D721Med (cell line): ENCODE data around the gene DLG5.

ENCODE experiments used
- DNase-seq: peaks from one replicate; pipeline ENCODE4 v3.0.0; 2011; ENCODE audit warnings: low spot score; ENCODE audit not compliant: insufficient read length
- FAIRE-seq: peaks from 2 replicates; lab custom pipeline; 2011; peaks lifted over from hg19 to GRCh38; lab: Jason Lieb, UNC
- TF ChIP-seq, protein P1 (sequence below): IDR thresholded peaks from 2 replicates; pipeline ENCODE4 v1.5.1; 2012; ENCODE audit warnings: mild to moderate bottlenecking, control low read depth; ENCODE audit not compliant: insufficient read depth; ENCODE audit errors: missing control alignments

DLG5 gene

DNA sequence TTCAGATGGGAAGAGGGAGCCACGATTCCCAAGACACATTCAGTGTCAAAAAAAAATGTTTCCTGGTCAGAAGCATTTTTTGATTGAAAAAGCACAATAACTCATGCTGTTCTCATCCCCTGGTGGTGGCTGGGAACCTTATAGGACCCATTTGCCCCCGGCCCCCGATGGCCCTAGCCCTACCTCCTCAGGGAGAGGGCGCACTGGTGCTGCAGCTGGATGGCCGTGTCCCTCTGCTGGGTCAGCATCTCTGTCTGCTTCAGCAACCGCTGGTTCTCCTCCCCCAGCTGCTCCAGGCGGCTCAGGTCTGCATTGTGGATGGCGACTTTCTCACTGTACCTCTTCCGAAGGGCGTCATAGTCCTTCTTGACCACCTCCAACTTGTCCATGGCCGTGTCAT is 83.3 kb downstream of the DLG5 start:
- DNase-seq (no peak), FAIRE-seq (no peak)
- TF ChIP-seq, protein P1, sequence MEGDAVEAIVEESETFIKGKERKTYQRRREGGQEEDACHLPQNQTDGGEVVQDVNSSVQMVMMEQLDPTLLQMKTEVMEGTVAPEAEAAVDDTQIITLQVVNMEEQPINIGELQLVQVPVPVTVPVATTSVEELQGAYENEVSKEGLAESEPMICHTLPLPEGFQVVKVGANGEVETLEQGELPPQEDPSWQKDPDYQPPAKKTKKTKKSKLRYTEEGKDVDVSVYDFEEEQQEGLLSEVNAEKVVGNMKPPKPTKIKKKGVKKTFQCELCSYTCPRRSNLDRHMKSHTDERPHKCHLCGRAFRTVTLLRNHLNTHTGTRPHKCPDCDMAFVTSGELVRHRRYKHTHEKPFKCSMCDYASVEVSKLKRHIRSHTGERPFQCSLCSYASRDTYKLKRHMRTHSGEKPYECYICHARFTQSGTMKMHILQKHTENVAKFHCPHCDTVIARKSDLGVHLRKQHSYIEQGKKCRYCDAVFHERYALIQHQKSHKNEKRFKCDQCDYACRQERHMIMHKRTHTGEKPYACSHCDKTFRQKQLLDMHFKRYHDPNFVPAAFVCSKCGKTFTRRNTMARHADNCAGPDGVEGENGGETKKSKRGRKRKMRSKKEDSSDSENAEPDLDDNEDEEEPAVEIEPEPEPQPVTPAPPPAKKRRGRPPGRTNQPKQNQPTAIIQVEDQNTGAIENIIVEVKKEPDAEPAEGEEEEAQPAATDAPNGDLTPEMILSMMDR = no peak

DNA sequence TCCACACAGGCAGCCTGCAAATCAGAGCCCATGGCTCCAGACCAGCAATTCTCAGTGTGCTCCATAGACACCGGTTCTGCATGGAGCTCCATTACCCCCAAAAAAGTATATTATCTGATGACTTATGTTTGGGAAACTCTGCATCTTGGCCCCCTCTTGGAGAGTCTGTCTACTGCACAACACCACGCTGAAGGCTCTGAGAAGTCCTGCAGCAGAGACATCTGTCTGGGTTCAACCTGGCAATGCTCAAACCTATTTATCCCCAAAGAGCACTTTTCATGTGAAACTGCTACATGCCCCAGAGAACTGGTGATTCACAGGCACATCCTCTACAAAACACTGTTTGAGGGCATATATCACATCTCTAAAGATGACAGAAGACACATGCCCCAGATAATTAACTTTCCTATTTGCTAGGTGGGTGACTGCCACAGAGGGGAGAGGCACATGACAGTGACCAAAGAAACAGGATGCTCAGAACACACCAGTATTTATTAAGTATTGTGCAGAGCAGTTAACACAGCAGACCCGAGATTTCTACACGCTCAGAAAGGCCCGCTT is 83.8 kb downstream of the DLG5 start:
- TF ChIP-seq, protein P1 = no peak
- DNase-seq = no peak
- no peak for FAIRE-seq

DNA sequence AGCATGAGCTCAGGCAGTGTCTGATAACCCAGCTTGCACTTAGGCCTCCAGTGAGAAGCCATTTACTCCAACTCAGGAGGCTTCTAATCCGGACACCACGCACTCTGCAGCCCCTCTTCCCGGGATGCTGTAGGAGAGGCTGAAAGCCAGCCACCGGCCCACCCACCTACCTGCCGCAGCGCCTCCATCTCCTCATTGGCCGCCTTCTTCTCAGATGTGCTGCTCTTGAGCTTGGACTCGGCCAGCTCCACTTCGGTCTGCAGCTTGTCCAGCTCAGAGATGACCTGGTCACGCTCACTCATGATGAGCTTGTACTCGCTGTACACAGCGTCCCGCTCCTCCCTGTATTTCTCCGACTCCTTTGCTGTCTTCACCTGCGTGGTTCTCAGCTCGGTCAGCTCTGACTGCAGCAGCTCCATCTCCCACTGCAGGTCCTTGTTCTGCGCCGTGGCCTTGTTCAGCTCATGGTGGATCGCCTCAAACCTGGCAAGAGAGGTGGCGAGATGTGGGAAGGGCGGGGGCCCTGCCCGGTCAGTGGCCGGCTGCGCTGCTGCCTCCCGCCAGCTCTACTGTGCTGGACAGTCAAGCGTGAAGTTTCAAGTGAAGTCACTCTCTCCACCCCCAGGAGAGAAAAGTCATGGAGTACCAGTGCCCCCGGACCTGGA is 84.7 kb downstream of the DLG5 start:
- FAIRE-seq (no peak), DNase-seq (no peak)
- TF ChIP-seq, protein P1 = no peak

DNA sequence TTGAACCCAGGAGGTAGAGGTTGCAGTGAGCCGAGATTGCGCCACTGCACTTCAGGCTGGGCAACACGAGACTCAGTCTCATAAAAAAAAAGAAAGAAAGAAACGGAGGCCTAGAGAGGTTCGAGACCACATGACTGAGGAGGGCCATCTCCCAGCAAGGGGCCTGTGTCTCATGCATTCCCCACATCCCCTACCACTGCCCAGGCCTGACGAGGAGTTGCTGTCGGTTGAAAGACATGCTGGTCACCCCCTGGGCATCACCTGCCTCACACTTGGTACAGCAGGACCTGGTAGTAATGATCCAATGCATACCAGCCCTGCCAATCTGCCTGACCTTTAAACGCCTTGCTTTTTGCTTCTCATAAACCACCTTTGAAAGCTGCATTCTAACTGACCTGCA is 85.9 kb downstream of the DLG5 start:
- FAIRE-seq (no peak), DNase-seq (no peak)
- TF ChIP-seq, protein P1 = no peak

DNA sequence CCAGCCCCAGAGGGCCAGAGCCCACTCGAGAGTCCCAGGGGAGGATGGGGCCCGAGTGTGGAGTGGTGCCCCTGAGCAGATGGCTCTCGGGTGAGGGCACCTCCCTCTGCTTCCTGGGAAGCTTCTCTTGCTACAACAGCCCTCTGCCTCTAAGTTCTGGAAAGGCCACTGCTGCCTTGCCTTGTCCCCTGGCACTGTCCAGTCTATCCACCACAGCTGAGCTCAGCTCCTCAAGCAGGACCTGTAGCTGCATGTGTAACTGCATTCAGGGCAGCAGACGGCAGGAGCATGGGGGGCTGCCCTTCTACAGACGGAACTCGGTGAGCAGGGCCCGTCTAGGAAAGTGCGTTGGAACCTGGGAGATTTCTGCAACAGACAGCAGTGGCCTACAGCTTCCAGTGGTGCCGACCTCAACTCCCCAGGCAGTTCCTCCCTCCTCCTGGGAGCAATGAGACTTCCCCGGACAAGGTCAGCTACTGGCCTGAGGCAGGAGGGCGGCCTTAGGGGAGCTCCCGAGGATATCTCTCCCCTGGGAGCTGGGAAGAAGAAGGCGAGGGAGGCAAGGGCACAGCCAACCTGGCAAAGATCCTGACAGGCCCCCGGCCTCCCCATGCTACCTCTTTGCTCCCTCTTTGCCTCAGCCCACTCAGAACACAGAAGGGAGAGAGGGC is 88.5 kb downstream of the DLG5 start:
- no peak for FAIRE-seq
- no peak for DNase-seq
- TF ChIP-seq, protein P1 = no peak

DNA sequence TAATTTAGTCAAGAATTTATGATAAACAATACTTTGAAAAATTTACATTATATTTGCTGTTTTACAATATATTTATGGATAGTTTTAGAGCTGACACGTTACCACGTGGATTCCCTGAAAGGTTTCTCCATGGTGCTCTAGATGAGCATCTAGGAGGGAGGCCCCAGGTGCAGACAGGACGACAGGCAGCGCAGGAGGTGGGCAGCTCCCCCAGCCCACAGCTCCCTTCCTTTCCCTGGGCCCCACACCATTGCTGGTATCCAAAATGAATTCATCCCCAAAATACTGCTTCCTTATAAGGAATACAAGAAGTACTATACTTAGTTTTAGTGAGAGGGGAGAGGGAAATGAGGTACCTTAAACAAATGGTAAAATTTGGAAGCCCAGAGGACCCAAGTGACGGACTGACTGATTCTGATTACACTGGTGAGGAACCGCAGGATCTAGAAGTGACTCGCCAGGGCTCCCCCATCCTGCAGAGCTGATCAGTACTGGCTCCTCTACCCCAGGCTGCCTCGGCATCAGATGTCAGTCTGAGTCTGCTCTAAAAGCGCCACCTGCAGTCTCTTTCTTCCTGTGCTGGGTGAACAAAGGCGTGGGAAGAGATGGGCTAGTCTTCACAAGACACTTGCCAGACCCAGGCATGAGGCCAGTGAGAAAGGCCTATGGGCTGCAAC is 89.2 kb downstream of the DLG5 start:
- DNase-seq = no peak
- FAIRE-seq = no peak

More for the DNA sequence above, 89.2 kb downstream of the DLG5 start:
- TF ChIP-seq, protein P1 = no peak
